Astrocyte (in vitro differentiated cells and primary cell): ENCODE data around the gene CAPSL.

Source experiments
- CTCF ChIP-seq: IDR thresholded peaks from 2 replicates; pipeline ENCODE4 v1.5.1; 2011; ENCODE audit warnings: low read depth, mild to moderate bottlenecking, inconsistent platforms, low read length, moderate library complexity; ENCODE audit not compliant: insufficient read depth
- EZH2 ChIP-seq: IDR thresholded peaks from 2 replicates; pipeline ENCODE4 v1.6.1; 2012; ENCODE audit warnings: mild to moderate bottlenecking, low read length, inconsistent platforms; ENCODE audit not compliant: insufficient read depth

- TF ChIP-seq CTCF (no peak), EZH2 (no peak)
Observed at GRCh38 chr5:35890021-35891020, 48.1 kb downstream of the CAPSL start.
